NB4 (cell line): ENCODE measurements around the gene BEX3.

ENCODE experiments used
- CTCF ChIP-seq: IDR thresholded peaks from one replicate; pipeline ENCODE4 v1.5.1; 2012; ENCODE audit warnings: low read depth, low read length
- POLR2A ChIP-seq: IDR thresholded peaks from 2 replicates; pipeline ENCODE4 v1.6.1; 2011; ENCODE audit warnings: mild to moderate bottlenecking; ENCODE audit not compliant: insufficient read length; ENCODE audit errors: extremely low read depth

DNA sequence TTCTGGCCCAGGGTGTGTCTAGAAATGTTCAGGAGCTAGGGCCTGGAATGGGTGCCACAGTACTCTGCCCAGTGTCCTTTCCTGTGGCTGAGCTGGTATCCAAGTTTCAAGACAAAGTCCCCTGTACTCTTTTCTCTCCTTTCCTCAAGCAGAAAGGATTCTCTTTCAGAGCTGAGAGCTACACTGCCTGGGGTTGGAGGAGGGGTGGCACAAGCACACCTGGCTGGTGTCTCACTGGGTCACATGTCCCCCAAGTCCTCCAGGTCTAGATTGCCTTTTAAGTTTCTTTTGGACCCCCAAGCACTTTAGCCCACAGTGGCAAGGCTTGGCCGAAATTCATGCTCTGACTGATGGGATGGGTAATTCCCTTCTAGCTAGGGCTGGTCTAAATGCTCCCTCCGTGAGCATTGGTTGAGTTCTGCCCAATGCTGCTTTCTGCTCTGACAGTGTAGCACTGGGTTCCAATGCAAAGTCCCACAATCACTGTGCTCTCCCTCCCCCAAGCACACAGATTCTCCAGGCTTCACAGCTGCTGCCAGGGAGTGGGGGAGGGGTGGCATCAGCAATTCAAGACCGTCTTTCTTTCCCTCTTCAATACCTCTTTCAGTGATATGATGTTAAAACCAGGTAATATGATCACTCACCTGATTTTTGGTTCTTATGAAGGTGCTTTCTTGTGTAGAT lies 47.8 kb downstream of the BEX3 start:
- no peak for TF ChIP-seq CTCF
- no peak for TF ChIP-seq POLR2A
